Measurements from ENCODE around the gene FASN. TPM values are rescaled to one million over a fixed set of nuclear protein-coding genes. Genes with fewer than 3 reads are reported as not detected.

FASN gene
- total and polyA plus RNA-seq, 2 of the 13 experiments (the other 11 are each of a cell fraction or from before 2014, with no cell fraction given) = 51.7 to 101 TPM

DNA sequence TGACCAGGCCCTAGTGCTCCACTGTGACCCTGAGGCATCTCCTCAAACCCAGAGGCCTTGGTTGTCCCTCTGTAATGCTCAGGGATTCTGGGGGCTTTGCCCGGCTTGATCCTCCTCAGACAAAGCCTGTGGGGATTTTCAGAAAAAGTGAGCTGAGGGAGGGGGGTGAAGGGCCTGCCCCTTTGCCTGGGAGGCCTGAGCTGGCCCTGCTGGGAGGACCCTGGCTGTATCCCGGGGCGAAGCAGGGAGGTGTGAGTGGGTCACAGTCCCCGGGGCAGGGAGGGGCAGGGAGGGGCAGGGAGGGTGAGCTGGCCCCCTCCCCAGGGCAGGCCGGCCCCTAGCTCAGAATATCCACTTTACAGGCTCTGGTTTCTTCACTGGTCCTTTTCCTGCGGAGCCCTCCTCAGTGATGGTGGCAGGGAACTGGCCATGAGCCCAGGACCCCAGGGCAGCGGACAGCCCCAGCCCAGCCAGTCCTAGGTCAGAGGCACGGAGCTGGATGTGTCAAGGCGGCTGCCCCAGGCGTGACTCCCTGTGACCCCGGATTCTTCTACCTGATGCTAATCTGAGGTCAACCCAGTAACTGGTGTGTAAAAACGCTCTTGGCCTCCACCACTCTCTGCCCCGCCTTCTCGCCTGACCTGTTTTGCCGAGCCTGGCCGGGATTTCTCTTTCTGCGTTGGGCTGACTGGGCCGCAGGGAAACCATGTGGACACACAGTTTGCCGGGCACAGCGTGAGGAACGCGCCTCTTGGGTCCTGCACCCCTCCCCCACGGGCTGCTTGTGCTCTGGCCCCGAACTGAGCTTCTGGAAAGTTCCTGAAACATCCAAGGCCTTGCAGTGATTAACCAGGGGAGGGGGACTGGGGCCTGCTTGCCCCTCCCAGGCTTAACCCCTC is 5.8 kb upstream of the FASN start (continued):
- no peak for TF ChIP-seq TCF7 (IDR thresholded peaks at IDR 0.05; ENCODE audit: low read depth)
- TF ChIP-seq ZNF3 (CRISPR knock-in tag; IDR thresholded peaks at IDR 0.05) = no peak
- TF ChIP-seq SRSF4 (IDR thresholded peaks at IDR 0.05; ENCODE audit: low read depth, low read length, poor library complexity, severe bottlenecking) = no peak
- TF ChIP-seq ASH2L (IDR thresholded peaks at IDR 0.05; ENCODE audit: insufficient read length, low read depth, low read length) = peak; percentile 38
- peak; percentile 58; the same call in 1 of the 2 replicates for TF ChIP-seq ZNF264 (CRISPR knock-in tag; IDR thresholded peaks at IDR 0.05)
- 0 out of 2 replicates have a peak, but pooled peaks have one; percentile 42 for TF ChIP-seq ZC3H4 (CRISPR knock-in tag; IDR thresholded peaks at IDR 0.05; ENCODE audit: borderline replicate concordance)
- TF ChIP-seq, protein P1, sequence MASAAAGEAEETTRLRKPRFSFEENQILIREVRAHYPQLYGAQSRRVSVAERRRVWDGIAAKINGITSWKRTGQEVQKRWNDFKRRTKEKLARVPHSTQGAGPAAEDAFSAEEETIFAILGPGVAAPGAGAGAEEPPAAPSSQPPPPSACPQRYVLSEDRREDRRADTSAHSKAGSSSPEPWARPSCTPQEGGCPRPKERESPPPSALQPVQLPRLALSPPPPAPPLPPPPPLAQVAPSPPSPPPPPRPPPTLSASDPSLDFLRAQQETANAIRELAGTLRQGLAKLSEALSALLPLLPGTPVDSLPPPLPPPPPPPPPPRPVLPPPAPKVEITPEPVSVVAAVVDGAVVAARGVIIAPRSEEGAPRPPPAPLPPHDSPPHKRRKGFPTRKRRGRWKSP (CRISPR knock-in tag; IDR thresholded peaks at IDR 0.05) = peak; percentile 92
- TF ChIP-seq HNRNPK (IDR thresholded peaks at IDR 0.05; ENCODE audit: low read depth, low read length, poor library complexity, severe bottlenecking) = no peak
- peak; percentile 70; the same call in 1 of the 2 replicates for TF ChIP-seq ZNF644 (CRISPR knock-in tag; IDR thresholded peaks at IDR 0.05; ENCODE audit: low read depth)
- TF ChIP-seq ZNF350 (CRISPR knock-in tag; IDR thresholded peaks at IDR 0.05; ENCODE audit: borderline replicate concordance, low read depth) = peak; percentile 81
- TF ChIP-seq, protein P2, sequence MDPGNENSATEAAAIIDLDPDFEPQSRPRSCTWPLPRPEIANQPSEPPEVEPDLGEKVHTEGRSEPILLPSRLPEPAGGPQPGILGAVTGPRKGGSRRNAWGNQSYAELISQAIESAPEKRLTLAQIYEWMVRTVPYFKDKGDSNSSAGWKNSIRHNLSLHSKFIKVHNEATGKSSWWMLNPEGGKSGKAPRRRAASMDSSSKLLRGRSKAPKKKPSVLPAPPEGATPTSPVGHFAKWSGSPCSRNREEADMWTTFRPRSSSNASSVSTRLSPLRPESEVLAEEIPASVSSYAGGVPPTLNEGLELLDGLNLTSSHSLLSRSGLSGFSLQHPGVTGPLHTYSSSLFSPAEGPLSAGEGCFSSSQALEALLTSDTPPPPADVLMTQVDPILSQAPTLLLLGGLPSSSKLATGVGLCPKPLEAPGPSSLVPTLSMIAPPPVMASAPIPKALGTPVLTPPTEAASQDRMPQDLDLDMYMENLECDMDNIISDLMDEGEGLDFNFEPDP (CRISPR knock-in tag; conservative IDR thresholded peaks at IDR 0.05) = no peak
- TF ChIP-seq, protein P3, sequence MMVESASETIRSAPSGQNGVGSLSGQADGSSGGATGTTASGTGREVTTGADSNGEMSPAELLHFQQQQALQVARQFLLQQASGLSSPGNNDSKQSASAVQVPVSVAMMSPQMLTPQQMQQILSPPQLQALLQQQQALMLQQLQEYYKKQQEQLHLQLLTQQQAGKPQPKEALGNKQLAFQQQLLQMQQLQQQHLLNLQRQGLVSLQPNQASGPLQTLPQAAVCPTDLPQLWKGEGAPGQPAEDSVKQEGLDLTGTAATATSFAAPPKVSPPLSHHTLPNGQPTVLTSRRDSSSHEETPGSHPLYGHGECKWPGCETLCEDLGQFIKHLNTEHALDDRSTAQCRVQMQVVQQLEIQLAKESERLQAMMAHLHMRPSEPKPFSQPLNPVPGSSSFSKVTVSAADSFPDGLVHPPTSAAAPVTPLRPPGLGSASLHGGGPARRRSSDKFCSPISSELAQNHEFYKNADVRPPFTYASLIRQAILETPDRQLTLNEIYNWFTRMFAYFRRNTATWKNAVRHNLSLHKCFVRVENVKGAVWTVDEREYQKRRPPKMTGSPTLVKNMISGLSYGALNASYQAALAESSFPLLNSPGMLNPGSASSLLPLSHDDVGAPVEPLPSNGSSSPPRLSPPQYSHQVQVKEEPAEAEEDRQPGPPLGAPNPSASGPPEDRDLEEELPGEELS (CRISPR knock-in tag; IDR thresholded peaks at IDR 0.05) = peak; percentile 77
- TF ChIP-seq, protein P4, sequence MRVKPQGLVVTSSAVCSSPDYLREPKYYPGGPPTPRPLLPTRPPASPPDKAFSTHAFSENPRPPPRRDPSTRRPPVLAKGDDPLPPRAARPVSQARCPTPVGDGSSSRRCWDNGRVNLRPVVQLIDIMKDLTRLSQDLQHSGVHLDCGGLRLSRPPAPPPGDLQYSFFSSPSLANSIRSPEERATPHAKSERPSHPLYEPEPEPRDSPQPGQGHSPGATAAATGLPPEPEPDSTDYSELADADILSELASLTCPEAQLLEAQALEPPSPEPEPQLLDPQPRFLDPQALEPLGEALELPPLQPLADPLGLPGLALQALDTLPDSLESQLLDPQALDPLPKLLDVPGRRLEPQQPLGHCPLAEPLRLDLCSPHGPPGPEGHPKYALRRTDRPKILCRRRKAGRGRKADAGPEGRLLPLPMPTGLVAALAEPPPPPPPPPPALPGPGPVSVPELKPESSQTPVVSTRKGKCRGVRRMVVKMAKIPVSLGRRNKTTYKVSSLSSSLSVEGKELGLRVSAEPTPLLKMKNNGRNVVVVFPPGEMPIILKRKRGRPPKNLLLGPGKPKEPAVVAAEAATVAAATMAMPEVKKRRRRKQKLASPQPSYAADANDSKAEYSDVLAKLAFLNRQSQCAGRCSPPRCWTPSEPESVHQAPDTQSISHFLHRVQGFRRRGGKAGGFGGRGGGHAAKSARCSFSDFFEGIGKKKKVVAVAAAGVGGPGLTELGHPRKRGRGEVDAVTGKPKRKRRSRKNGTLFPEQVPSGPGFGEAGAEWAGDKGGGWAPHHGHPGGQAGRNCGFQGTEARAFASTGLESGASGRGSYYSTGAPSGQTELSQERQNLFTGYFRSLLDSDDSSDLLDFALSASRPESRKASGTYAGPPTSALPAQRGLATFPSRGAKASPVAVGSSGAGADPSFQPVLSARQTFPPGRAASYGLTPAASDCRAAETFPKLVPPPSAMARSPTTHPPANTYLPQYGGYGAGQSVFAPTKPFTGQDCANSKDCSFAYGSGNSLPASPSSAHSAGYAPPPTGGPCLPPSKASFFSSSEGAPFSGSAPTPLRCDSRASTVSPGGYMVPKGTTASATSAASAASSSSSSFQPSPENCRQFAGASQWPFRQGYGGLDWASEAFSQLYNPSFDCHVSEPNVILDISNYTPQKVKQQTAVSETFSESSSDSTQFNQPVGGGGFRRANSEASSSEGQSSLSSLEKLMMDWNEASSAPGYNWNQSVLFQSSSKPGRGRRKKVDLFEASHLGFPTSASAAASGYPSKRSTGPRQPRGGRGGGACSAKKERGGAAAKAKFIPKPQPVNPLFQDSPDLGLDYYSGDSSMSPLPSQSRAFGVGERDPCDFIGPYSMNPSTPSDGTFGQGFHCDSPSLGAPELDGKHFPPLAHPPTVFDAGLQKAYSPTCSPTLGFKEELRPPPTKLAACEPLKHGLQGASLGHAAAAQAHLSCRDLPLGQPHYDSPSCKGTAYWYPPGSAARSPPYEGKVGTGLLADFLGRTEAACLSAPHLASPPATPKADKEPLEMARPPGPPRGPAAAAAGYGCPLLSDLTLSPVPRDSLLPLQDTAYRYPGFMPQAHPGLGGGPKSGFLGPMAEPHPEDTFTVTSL (CRISPR knock-in tag; IDR thresholded peaks at IDR 0.05; ENCODE audit: borderline replicate concordance) = no peak; the same call in 1 of the 2 replicates
- no peak for TF ChIP-seq DPF2 (CRISPR knock-in tag; IDR thresholded peaks at IDR 0.05; ENCODE audit: borderline replicate concordance, low read depth)
- TF ChIP-seq POLR2G (IDR thresholded peaks at IDR 0.05; ENCODE audit: low read depth, low read length) = peak; percentile 77
- TF ChIP-seq NFIC (IDR thresholded peaks at IDR 0.05; ENCODE audit: low read length) = no peak
- TF ChIP-seq TAF15 (IDR thresholded peaks at IDR 0.05; ENCODE audit: low read depth, low read length, poor library complexity, severe bottlenecking) = peak; percentile 24
- no peak; the same call in 1 of the 2 replicates for TF ChIP-seq MAF1 (CRISPR knock-in tag; IDR thresholded peaks at IDR 0.05; ENCODE audit: borderline replicate concordance)

Data from HepG2 (cell line).